NK-92 (cell line): ENCODE results near the gene BCKDK.

Source experiments
- DNase-seq: peaks from one replicate; lab custom pipeline; 2025; ENCODE audit not compliant: unreplicated experiment; lab: John Stamatoyannopoulos, UW

The BCKDK gene

DNA sequence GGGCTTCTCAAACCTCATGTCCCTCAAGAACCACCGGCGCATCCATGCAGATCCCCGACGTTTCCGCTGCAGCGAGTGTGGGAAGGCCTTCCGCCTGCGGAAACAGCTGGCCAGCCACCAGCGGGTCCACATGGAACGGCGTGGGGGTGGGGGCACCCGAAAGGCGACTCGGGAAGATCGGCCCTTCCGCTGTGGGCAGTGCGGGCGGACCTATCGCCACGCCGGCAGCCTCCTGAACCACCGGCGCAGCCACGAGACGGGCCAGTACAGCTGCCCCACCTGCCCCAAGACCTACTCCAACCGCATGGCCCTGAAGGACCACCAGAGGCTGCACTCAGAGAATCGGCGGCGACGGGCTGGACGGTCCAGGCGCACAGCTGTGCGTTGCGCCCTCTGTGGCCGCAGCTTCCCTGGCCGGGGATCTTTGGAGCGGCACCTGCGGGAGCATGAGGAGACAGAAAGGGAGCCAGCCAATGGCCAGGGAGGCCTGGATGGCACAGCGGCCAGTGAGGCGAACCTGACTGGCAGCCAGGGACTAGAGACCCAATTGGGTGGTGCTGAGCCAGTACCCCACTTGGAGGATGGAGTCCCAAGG, 28.1 kb upstream of the BCKDK start:
- no peak for DNase-seq

DNA sequence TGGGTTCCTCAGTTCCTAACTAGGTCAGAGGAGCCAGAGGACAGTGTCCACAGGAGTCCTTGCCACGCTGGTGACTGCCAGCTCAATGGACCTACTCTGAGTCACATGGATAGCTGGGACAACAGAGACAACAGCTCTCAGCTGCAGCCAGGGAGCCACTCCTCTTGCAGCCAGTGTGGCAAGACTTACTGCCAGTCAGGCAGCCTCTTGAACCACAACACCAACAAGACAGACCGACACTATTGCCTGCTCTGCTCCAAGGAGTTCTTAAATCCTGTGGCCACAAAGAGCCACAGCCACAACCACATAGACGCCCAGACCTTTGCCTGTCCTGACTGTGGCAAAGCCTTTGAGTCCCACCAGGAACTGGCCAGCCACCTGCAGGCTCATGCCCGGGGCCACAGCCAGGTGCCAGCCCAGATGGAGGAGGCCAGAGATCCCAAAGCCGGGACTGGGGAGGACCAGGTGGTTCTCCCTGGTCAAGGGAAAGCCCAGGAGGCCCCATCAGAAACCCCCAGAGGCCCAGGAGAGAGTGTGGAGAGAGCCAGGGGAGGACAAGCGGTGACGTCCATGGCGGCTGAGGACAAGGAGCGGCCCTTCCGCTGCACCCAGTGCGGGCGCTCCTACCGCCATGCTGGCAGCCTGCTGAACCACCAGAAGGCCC, 27.3 kb upstream of the BCKDK start:
- no peak for DNase-seq

DNA sequence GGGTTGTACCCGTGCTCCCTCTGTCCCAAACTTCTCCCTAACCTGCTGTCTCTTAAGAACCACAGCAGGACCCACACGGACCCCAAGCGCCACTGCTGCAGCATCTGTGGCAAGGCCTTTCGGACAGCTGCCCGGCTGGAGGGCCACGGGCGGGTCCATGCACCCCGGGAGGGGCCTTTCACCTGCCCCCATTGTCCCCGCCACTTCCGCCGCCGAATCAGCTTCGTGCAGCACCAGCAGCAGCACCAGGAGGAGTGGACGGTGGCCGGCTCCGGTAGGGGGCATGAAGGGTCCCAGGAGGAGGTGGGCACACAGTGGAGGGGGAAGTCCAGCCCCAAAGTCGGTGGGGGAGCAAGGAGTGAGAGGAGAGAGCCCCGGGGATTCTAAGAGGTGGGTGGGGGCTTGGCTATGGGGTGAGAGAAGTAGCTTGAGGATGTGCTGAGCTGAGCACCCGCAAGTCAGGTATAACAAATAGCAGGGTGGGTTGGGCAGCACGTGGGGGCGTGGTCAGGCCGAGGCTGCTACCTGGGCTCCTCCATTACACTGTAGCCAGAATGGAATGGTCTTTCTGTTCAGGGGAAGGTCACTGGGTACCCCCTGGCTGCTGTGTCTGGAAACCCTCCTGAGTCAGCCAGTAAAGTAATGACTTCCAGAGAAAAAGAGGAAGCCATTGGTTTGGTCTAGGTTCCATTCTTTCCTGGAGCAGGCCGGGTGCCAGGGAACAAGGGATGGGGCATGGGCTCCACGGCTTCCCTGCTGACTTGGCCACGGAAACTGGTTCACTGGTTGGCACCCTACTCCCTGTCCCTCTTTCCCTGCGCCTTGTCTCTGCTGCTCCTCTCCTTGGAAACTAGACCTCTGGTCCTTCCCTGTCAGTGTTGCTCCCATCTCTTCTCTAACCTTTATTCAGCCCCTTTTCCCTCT, 26.5 kb upstream of the BCKDK start:
- no peak for DNase-seq

DNA sequence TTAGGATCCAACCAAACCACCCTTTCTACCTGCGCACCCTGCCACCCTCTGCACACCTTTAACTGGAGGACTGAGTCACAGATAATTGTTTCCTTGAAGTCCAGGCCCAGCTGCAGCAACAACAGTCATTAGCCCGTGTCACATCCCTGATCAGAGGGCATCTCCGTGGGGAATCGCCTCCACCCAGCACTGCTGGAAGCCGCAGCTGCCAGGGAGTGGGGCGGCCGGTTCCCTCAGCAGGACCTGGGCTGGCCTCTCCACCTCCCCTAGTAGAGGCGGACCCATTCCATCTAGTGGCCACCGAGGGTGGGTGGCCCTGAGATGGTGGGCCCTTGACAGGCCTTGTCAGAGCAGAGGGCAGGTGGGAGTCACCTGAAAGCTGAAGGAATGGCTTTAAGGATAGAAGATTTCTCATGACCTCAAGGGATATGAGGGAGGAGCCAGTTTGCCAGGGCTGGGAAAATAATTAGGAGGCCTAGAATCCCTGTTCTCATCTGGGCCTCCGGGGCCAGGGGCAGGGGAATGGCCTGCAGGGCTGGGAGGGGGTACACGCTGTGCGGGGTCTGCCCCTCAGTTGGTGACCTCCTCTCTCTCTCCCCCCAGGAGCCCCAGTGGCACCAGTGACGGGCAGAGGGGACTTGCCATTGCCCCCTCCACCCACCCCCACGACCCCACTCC, 25.7 kb upstream of the BCKDK start:
- no peak for DNase-seq

DNA sequence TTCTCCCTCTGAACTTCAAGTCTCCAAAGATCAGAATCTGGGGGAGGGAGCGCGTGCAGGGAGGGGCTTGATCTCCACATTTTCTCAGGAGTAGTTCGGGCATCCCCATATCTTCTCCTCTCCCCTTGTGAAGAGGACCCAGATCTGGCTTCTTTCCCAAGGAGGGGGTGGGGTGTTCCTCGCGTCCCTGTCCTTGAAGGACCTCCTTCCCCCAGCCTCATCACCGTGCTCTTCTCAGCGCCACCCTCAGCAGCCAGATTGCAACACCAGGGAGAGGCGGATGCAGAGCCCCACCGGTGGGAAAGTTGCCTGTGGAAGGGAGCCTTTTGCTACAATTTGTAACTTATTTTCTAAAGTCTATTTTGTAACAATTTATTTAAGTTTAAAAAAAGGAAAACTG, 25.1 kb upstream of the BCKDK start:
- DNase-seq = no peak

DNA sequence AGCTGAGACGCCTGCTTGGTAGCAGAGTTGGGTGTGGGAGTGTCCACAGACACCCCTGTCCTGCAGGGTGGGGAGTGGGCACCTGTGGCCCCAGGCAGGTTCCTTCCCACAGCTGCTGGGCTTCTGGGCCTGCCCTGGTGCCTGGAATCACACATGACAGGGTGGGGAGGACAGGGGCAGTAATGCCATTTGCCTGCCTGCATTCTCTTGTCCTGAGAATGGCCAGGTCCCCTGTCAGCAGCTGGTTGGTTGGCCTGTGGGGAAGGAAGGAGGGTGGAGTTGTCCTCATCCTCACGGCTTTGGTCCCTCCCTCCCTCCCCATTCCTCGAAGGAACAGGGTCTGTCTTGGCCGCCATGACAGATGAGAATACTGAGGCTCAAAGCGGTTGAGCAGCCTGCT, 24.6 kb upstream of the BCKDK start:
- no peak for DNase-seq

DNA sequence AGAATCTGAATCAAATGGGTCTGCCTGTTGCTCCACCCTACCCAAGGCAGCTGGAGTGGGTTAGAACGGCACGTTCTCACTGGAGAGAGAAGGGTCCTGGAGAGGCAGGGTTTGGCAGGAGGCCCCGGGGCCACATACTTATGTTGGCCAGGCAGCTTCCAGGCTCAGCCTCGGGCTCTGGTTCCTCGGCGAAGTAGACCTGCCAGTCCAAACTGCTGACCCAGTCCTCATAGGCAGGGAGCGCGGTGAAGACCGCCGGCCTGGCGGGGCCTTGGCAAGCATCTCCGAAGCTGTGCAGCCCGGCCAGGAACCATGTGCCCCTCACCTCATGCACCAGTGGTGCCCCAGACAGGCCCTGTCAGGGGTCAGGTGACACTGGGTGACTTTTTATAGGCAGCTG, 24.2 kb upstream of the BCKDK start:
- DNase-seq = no peak

DNA sequence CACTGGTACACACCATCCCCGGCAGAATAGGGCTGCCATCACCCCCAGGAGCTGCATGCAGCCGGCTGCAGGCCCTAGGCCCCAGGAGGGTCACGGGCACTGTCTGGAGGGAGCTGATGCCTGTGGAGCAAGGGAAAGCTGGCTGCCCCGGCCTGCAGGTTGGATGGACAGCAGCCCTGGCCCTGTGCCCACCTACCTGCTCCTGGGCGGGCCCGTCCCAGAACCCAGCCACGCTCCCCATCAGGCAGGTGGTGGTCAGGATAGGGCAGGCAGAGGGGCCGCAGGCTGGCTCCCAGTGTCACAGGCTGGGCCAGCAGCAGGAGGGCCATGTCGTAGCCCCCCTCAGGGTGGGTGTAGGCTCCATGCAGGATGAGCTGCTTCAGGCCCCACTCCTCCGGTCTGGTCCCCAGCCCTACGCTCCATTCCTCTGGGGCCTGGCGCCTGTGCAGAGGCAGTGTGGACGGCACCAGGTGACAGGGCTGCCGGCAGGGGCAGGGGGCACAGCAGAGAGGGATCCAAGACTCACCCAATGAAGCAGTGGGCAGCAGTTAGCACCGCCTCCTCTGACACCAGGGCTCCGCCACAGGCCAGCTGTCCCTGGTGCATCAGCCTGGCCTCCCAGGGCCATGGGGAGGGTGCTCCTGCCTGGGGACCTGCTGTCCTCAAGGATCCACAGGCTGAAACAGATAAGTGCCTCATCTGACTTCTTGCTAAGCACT, 23.4 kb upstream of the BCKDK start:
- DNase-seq = no peak

DNA sequence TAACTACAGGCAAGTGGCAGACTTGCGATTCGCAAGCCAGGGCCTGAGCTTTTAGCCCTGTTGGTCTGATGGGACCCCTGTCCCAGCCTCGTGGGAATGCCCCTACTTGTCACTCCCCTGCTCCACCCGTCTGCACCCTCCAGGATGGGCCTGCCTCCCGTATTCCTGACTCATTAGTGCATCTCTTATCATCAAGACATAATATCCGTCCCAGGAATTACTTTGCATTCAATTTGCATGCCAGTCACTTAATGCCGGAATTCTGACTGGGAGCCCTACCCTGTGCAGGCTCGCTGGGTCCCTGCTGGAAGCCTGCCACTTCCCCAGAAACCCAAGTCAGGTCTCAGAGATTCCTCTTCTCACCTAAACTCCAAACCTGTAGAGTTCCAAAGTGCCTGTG, 22.8 kb upstream of the BCKDK start:
- DNase-seq = no peak

DNA sequence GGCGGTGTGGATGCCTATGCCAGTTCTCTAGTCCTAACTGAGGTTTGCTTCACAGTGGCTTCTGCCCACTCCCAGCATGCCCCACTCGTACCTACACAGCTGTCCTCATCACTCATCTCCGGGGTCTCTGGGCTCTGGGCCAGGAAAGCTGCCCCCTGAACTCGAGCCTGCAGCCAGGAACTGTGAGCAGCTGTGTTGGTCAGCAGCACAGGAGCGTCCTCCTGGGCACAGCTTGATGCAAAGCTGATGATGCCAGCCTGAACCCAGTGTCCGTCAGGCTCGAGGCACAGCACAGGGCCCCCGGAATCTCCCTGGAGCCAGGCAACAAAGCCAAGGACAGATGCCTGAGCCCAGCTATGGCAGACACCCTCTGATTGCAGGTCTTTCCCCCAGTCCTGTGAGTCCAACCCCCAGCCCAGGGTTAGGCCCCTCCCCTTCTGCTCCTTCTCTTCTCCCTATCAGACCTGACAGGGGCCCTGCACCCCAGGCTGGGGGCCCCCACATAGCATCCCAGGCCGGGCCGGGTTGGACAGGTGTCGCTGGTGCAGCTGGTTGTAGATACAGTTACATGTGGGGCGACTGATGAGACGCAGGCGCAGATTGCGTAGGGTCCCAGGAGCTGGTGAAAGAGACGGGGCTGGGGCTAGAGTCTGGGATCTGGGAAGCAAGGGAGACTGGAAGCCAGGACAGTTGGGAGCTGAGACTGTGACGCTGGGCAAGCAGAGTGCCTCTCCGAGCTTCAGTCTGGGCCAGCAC, 22.1 kb upstream of the BCKDK start:
- no peak for DNase-seq

DNA sequence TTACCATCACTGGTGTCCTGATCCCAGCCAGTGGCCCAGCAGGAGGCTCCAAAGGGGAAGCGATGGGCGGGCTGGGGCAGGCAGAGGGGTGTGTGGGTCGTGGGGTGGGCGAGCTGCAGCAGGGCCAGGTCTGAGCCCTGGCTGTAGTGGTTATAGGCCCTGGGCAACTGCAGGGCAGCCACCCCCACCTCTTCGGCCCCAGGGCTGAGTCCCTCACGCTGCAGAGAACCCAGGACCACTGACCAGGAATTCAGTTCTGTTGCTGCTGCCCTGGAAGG, 21.6 kb upstream of the BCKDK start:
- DNase-seq = no peak

DNA sequence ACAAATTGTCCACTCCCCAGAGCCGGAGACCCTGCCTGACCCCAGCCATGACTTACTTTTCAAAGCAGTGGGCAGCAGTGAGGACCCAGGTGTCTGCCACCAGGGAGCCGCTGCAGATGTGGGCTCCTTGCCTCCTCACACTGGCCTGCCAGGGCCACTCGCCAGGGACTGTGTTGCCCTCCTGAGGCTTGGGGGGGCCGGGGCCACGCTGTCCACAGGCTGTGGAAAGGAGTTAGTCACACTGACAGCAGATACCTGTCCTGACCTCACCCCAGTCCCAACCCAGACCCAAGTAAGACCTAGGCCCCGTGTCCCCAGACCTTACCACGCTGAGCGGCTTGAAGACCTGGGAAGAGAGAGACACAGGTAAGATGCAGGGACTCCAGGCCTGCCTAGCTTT, 20.7 kb upstream of the BCKDK start:
- no peak for DNase-seq

DNA sequence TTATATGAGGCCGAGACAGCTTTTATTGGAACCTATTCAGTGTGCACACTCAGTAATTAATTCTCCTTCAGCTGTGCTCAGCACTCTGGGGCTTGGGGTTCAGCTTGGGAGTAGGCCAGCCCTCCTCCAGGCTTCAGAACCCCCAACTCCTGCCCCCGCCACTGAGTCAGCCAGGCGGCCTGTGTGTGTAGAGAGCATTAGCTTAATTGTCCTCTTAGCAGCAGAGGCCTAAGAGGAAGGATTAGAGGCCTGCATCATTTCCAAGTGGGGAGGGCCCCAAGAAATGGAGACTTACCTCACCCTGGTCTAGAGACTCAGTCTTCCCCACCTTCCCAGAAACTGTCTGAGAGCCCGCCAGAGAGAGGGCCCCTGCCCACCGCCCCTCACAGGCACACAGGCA, 20.2 kb upstream of the BCKDK start:
- no peak for DNase-seq

DNA sequence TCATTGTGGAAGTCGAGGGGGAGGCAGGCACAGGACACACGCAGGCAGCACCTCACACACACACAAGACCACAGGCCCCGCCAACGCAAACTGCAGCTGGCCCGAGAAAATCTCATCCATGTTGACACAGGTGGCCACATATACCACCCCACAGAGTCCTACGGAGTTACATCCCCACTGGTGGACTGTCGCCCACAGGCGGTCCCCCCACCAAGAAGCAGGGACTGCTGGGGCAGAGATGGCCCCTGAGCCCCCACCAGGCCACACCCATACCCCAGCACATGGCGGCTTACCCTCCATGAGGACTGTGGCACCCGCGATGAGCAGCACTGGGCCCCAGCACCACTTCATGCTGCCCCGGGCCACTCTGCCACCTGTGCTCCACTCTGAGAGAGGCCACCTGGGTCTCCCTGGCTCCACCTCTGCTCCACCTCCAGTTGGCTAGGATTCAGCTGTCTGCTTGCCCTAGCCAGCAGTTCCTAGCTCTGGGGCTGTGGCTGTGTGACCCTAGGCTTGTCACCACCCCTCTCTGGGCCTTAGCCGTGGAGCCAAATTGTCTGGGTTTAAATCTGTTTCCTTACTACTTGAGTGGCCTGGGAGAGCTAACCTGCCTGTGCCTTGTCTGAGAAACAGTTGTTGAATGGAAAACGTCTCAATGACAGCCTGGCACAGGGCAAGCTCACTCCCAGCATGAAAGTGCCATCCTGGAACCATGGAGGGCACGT, 19.6 kb upstream of the BCKDK start, which contains the start of gene PRSS53:
Gene PRSS53 (minus strand): TSS at position 485 of the 725 bp plus-strand sequence. CDS start 134 bp downstream, at position 351.
- DNase-seq = no peak

DNA sequence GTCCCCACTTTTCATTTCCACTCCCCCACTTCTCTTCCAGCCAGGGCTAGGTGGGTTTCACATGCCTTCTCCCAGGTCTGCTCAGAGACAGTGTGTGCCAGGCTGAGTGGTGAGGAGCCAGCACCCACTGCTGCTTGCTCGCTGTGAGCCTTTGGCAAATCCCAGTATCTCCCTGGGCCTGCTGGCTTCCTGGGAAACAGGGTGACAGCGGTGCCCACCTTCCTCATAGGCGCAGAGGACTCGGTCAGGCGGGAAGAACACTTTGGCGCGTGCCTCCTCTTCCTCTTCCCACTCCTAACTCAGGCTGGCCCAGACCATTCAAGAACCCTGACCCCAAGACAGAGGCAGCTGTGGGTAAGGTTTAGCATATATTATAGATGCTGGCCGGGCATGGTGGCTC, 19.0 kb upstream of the BCKDK start:
- DNase-seq = no peak

DNA sequence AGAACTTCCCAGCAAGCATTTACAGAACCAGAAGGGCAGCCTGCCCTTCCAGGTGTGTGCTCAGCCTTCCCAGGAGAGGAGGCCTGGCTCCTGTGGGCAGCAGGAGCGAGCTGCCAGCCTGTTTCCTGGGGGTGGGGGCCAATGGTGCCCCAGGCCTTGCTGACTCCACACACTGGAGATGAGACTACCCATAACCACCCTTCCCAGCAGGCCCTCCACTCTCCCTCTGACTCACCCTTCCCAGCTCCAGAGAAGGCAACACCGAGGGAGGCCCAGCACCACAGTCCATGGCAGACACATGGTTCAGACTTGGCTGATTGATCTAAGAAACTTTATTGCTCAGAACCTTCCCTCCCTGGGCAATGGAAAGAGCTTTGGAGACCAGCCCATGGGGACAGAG, 17.6 kb upstream of the BCKDK start:
- DNase-seq = no peak

DNA sequence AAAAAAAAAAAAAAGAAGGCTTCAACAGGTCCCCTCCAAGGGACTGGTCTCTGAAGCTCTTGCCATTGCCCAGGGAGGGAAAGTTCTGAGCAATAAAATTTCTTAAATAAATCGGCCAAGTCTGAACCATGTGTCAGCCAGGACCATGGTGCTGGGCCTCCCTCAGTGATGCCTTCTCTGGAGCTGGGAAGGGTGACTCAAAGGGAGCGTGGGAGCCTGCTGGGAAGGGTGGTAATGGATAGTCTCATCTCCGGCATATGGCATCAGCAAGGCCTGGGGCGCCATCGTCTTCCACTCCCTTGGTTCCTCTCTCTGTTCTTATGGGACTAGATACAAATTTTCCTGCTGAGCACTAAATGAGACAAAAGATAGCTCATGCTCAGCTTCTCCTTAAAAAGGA, 15.9 kb upstream of the BCKDK start:
- DNase-seq = no peak

DNA sequence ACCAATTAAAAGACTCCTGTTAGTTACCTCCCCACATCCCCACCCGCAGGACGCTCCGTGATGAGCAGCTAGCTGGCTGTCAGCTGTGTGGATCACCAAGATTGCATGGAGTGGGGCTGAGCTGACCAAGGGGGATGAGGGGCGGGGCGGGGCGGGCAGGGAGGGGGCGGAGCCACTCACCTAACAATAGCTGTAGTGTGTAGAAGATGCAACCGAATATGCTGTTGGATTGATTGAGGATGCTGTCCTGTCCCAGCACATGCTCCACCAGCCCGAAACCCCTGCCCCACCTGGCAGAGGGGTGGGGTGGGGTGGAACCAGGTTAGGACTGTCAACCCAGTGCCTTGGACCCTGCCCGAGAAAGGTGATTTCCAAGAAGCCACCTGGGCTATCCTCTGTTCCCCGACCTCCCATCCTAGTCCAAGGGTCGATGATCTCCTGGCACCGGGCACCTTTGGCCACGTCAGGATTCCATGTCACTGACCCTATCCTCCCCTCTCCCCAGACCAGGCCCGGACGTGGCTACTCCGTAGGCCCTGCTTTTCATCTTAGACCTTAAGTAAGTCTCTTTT, 15.0 kb upstream of the BCKDK start:
- DNase-seq = no peak

DNA sequence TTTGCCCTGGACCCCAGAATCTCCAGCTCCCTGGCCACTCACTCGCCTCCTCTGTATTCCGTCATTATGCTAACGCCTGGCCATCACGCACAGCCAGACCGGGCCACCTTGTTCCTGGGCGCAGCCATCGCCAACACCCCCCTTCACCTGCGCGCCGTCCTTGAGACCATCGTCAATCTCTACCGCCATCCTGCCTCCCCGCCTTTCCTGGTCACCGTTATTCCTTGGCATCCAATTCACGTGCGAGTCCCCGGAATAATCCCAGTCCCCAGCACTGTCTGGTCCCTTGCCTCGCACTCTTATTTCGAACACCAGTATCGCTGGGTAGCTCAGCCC, 14.1 kb upstream of the BCKDK start:
- no peak for DNase-seq
